ELF-1 (cell line): Measurements from ENCODE around the gene ADAM22.

Source experiments
- DNase-seq: peaks from one replicate; pipeline ENCODE4 v3.0.0-alpha.2; 2016; ENCODE audit warnings: low read depth, low spot score

ADAM22 gene

DNA sequence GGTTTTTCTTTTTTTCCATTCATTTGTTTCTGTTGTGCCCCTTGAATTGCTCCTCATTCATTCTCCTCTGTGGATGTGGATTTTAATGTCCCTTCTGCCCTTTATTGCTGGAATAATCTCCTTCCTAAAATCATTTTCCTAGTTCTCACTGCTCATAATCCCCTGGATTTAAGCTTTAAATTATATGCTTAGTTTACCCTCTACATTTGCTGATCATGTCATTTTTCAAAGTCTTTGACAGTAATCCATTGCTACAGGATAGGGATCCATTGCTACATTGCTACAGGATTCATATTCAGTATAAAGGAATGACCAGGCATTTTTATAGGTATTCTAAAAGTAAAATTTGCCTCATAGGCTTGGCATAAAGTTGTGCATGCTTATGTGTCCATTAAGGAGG, 14.3 kb downstream of the ADAM22 start:
- no peak for DNase-seq

DNA sequence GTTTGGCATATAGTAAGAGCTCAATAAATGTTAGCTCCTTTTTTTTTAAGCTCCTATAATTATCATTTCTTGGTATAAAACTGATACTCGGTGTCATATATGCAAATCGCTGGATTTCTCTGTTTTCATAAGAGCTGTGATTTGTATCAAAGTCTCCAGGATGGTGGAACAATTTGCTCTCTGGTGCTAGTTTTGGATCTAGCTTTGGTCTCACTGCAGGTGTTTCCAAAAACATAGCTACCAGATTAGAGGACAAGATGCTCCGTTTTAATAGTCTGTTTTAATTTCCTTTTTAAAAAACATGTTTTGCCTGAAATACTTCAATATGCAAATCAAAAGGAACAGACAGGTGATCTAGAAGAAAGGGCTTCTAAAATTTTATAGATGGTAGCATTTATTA, 25.3 kb downstream of the ADAM22 start:
- no peak for DNase-seq

- DNase-seq, result no peak
Measured at GRCh38 chr7:87960239-87960638, 26.2 kb downstream of the ADAM22 start.

DNA sequence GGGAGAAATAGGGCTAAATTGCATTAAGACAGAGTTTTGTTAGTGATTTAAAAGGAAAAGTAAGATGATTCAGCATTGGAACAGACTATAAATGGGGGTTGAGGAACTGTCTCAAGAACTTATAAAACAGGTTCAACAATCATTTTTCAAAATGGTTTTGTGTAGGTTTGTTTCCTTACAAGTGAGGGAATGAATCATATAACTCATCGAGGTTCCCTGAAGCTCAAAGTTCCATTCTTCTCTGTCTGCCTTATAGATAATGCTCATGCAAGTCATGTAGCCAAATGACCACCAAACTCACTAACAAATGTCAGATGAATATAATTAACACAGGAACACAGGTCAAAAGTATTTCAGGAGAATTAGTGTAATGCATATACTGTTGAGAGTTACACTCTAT, 27.7 kb downstream of the ADAM22 start:
- no peak for DNase-seq

DNA sequence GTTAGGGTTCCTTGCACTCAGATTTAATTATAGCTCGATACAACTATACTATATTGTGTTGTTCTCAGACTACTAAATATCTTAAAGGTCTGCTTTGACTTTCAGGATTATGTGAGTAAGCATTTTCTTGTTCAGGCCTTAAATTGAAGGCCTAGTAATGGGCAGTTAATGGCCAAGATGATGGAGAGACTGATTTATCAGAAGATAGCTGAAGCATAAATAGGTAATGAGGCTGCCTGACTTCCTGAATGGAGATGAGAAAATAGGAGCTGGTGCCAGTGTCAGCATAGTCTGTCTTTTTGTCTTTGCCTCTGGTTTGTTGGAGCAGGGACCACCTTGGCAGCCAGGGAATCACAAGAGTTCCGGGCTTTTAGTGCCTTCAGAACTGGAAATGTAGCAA, 32.2 kb downstream of the ADAM22 start:
- no peak for DNase-seq

DNA sequence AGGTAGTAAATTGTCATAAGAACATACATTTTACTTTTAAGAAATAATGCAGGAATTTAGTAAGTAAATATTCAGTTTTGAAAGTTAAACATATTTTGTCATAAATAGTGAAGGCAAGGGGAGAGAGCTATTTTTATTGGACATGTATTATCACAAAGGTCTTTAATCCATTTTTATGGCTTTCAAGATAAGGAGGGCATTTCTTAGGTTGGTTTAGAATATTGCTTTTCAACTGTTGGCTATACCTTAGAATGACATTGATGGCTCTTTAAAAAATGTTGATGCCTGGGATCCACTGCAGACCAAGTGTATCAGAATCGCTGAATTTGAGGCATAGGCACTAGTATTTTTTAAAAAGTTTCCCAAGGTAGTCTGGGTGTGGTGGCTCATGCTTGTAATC, 34.0 kb downstream of the ADAM22 start:
- DNase-seq, result no peak

GRCh38 chr7:87982116-87982515, 48.1 kb downstream of the ADAM22 start:
- DNase-seq, result peak; percentile 10

DNA sequence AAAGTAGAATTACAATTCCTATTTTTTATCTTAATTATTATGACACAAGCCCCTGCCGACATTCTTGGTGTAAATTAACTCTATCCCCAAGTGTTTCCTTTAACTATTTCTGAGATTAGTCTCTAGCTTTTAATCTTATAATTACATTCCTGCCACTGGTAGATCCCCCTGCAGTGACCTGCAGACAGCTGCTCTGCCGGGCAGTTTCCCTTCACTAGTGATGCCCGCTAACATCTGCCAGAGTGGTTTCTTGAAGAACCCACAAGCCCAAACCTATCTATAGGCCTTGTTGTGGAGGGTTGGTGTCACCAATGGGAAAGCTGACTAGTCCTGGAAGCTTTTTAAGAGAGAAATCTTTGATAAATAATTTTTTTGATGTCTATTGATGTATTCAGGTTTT, 50.0 kb downstream of the ADAM22 start:
- no peak for DNase-seq

DNA sequence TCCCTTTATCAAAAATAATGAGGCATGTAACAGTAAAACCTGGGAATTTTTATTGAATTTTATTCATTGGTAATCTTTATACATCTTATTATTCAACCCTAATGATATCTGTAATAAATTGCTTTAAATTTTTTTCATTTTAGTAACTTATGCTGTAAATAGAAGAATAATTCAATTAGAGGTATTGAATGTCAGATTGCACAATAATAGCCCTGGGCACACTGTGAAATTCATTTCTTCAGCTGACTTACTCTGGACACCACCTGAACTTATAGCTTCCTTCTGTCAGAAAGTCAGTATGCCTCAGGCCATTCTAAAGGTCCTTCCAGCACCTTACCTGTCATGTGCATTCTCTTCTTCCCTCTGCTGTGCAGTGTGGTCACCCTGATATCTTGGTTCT, 59.2 kb downstream of the ADAM22 start:
- no peak for DNase-seq

GRCh38 chr7:87999261-87999660, 65.2 kb downstream of the ADAM22 start:
- DNase-seq, result no peak

DNA sequence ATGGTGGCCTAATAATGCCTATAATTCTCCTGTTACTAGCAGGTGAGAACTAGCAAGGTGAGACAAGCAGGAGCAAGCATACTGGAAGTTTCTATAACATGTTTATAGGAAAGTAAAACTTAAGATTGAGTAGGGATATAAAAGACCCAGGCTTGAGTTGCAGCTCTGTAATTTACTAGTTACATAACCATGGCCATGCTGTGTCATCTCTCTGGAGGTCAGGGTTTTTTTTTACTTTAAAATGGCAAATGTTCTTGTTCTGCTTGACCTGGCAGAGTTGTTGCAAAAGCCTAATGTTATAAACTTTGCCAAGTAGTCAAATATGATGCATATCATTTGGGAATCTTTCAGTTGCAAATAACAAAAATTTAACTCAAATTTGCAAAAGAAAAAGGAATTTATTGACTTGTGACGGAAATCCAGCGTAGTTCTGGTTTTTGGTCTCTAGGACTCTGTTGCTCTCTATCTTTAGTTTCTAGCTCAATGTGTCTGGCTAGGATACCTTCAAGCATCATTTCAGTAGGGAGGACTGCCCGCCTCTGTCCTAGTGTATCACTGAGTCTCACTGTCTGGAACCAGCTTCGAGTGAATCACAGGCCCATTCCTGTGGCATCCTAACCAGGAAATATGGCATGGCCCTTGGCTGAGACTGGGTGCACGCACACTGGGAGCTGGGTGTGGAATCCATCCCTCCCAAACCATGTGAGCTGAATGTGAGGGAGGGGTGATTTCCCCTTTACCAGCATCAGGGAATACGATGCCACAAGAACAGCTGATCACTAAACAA, 67.9 kb downstream of the ADAM22 start:
- no peak for DNase-seq

- no peak for DNase-seq
Measured at GRCh38 chr7:88002617-88003016, 68.6 kb downstream of the ADAM22 start.

- no peak for DNase-seq
Measured at GRCh38 chr7:88003581-88003980, 69.5 kb downstream of the ADAM22 start.

DNA sequence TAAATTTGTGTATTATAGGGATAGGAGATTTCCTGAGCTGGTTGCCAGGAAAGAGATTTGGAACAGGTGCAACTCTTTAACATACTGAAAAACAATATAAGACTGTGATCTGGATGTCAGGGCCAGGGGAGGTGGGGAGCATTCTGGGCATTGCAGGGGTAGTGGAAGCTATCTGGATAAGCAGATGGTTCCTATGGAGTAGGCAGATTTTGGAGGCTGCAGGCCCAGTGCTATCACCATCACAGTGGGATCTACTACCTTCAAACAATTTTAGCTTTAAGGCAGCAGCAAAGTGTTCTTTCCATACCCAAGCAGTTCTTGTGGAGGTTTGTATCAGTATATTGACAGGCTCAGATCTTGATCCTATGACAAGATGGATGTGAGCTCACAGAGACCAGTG, 71.1 kb downstream of the ADAM22 start:
- DNase-seq, result no peak

DNA sequence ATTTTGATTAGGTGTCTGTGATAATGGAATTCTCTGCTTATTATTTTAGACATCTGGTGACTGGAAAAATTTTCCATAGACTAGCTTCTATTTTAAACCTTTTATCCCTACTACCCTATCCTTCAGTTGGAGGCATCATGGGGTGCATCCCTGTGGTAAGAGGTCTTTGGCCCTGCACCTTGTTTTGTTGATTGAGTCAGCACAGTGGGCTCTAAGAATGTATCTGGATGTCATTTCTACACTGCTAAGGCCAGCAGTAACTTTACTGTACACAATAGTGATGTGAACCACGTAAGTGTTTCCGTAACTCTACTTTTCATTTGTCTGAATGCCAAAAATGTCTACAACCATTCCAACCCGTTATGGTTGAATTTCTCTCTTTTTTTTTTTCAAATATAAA, 75.6 kb downstream of the ADAM22 start:
- DNase-seq, result no peak

DNA sequence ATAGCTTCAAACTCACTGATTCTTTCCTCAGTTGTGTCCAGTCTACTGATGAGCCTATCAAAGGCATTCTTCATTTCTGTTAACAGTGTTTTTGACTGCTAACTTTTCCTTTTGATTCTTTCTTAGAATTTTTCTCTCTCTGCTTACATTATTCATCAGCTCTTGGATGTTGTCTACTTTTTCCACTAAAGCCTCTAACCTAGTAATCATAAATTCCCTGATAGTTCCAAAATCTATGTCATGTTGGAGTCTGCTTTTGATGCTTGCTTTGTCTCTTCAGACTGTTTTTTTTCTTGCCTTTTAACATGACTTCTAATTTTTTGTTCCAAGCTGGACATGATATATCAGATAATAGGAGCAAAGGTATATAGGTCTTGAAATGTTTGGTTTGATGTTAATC, 78.0 kb downstream of the ADAM22 start:
- no peak for DNase-seq

- DNase-seq, result no peak
Measured at GRCh38 chr7:88013981-88014380, 79.9 kb downstream of the ADAM22 start.

- DNase-seq, result no peak
Measured at GRCh38 chr7:88014581-88014980, 80.5 kb downstream of the ADAM22 start.

DNA sequence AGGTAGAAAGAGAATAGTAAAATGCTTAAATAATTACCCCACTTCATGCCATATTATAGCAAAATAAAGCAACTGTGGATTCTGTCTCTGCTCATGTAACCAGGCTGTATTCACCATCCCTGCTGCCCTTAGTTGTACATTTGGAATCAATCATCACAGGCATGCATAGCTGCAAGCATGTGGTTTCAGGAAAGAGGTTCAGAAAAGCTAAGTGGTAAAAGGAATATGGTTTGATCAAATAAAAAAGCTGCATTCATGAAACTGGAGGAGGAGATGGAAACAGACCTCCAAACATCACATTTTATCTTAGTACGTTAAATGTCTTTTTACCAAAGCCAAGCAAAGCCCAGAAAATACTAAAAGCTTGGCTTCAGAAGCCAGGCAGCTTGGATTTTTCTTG, 81.3 kb downstream of the ADAM22 start:
- DNase-seq, result no peak

GRCh38 chr7:88018501-88018900, 84.5 kb downstream of the ADAM22 start:
- DNase-seq, result no peak

DNA sequence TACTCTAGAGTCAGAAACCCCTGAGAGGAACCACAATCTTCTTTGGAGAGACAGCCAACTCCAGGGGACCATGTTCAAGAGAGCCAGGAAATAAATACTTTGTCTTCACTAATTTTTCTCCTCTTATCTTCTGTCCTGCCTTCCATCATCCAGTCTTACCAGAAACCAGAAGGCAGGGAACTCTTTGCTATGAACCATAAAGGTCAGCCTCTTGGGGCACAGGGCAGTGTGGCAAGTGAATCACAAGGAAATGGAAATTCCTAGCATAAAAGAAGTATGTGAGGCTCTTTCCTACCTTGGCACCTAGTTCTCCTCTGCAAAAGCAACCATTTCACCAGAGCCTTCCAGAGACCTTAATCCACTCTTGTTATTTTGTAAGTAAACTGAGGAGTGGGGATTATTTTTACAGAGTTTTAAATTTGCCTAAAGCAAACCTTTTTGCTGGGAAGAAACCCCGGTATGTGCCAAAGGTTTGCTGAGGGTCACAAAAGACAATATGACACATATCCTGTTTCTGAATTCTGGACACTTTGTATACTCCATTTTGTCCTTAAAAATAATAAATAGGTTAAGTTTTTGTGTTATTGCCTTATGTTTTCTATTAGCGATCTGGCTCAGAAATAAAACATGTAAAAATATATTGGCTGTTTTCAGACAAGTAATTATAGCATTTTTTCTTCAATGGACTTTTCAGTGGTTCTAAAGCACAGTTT, 87.1 kb downstream of the ADAM22 start:
- no peak for DNase-seq

GRCh38 chr7:88027724-88028123, 93.7 kb downstream of the ADAM22 start:
- no peak for DNase-seq

DNA sequence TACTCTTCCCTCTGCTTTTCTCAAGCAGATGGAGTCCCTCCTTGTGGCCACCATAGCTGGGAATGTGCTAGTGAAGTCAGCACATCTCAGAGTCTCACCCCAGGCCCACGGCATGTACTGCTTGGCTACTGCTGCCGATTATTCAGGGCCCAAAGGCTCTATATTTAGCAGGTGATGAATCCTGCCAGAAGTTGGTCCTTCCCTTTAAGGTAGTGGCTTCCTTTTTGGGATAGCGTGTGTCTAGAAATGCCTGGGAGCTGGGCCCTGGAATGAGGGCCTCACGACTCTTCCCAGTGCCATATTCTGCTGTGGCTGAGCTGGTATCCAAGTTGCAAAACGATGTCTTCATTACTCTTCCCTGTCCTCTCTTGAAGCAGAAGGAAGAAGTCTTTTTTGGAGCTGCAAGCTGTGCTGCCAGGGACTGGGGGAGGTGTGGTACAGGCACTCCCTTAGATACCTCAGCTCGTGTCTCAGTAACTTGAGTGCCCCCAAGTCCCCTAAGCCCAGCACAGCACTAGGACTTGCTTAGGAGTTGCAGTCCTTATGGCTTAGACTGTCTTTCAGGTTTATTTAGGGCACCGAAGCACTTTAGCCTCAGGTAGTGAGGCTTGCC, 100.1 kb downstream of the ADAM22 start:
- no peak for DNase-seq
